GM21723 (cell line): ENCODE measurements around the gene ITIH4.

ENCODE experiments used
- ATAC-seq: cut with Tn5 transposase; IDR thresholded peaks from one replicate; pipeline ENCODE4 v1.9.1; 2021; ENCODE audit warnings: mild to moderate bottlenecking, moderate library complexity; ENCODE audit not compliant: unreplicated experiment

ITIH4 gene

GRCh38 chr3:52830535-52831258 lies at the start of gene ITIH4:
Gene ITIH4, minus strand, starts transcription at chr3:52830672. Its CDS starts 30 bp downstream, at chr3:52830642.
- no peak for ATAC-seq

- peak; percentile 14 for ATAC-seq
Measured at GRCh38 chr3:52880047-52880446, 49.6 kb upstream of the ITIH4 start.

GRCh38 chr3:52879581-52879980 lies 49.1 kb upstream of the ITIH4 start:
- ATAC-seq = no peak

GRCh38 chr3:52879090-52879489 lies 48.6 kb upstream of the ITIH4 start:
- no peak for ATAC-seq

GRCh38 chr3:52877085-52877484 lies 46.6 kb upstream of the ITIH4 start:
- no peak for ATAC-seq

GRCh38 chr3:52874864-52875587 lies 44.6 kb upstream of the ITIH4 start:
- ATAC-seq = no peak

GRCh38 chr3:52874160-52874701 lies 43.8 kb upstream of the ITIH4 start:
- no peak for ATAC-seq

GRCh38 chr3:52873433-52874159 lies 43.1 kb upstream of the ITIH4 start:
- ATAC-seq = no peak

- ATAC-seq = no peak
Measured at GRCh38 chr3:52872245-52872644, 41.8 kb upstream of the ITIH4 start.

- ATAC-seq = no peak
Measured at GRCh38 chr3:52871761-52872160, 41.3 kb upstream of the ITIH4 start.

- ATAC-seq = no peak
Measured at GRCh38 chr3:52870471-52870870, 40.0 kb upstream of the ITIH4 start.

- ATAC-seq = no peak
Measured at GRCh38 chr3:52866427-52866826, 36.0 kb upstream of the ITIH4 start.

GRCh38 chr3:52865994-52866393 lies 35.5 kb upstream of the ITIH4 start:
- ATAC-seq = no peak

GRCh38 chr3:52860424-52860768 lies 29.9 kb upstream of the ITIH4 start:
- no peak for ATAC-seq

- ATAC-seq = no peak
Measured at GRCh38 chr3:52859686-52860423, 29.4 kb upstream of the ITIH4 start.

GRCh38 chr3:52857864-52858263 lies 27.4 kb upstream of the ITIH4 start:
- ATAC-seq = no peak

GRCh38 chr3:52857133-52857532 lies 26.7 kb upstream of the ITIH4 start:
- no peak for ATAC-seq

- ATAC-seq = no peak
Measured at GRCh38 chr3:52856666-52857065, 26.2 kb upstream of the ITIH4 start.

- ATAC-seq = no peak
Measured at GRCh38 chr3:52854013-52854412, 23.5 kb upstream of the ITIH4 start.

- ATAC-seq = no peak
Measured at GRCh38 chr3:52852419-52852818, 21.9 kb upstream of the ITIH4 start.

GRCh38 chr3:52851348-52851747 lies 20.9 kb upstream of the ITIH4 start:
- no peak for ATAC-seq
